NOMO-1 treated with dmso at 0.1 percent for 144 hours (cell line): Measurements from ENCODE around the gene CIAO3.
A peak's percentile ranks its signal among the peaks of the same experiment; 100 is the strongest.

Experiments
- DNase-seq: peaks from one replicate; lab custom pipeline; 2025; ENCODE audit not compliant: unreplicated experiment; lab: John Stamatoyannopoulos, UW

The CIAO3 gene

GRCh38 chr16:711548-712320 is 29.1 kb downstream of the CIAO3 start:
- DNase-seq, result peak; percentile 70

DNA sequence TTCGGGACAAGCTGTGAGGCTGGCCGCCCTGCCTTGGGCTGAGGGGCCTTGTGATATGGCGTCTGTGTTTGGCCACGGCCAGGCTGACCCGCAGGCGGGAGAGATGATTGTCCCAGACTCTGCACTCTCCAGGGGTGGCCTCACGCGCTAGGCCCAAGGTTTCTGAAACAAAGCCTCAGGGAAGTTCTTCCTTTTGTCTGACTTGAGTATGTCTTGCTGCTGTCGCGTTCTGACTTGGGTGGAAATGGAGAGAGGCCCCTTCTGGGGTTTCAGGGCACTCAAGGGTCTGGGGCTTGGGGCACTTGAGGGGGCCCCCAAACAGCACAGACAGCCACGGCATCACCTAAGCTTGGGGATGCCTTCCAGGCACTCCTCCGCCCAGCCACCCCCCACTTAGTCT is 29.7 kb downstream of the CIAO3 start:
- DNase-seq, result no peak

DNA sequence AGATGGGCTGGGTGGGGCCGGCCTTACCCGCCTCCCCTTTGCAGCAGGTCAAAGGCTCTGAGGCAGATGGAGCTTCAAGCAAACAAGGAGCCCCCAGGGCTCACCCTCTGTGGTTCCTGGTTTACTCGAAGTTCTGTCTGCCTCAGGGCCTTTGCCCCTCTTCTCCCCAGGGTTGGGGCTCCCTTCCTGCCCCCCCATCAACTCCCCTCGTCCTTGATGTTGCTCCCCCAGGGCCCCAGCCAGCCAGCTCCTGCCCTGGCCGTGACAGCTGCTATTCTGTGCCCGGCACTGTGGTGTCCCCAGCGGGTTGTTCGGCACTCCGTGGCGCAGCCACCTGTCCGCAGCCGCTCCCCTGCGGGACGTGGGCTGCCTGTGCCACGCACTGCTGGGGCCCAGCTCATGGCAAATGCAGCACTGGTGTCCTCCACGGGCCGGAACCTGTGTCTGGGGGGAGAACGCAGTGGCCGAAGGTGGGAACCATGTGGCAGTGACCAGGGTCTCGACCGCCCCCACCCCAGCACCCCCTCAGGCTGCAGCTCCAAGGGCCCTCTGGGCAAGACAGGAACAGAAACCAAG is 30.2 kb downstream of the CIAO3 start:
- no peak for DNase-seq

GRCh38 chr16:709566-710499 is 31.0 kb downstream of the CIAO3 start:
- DNase-seq, result no peak

GRCh38 chr16:708959-709358 is 31.8 kb downstream of the CIAO3 start:
- DNase-seq, result no peak

DNA sequence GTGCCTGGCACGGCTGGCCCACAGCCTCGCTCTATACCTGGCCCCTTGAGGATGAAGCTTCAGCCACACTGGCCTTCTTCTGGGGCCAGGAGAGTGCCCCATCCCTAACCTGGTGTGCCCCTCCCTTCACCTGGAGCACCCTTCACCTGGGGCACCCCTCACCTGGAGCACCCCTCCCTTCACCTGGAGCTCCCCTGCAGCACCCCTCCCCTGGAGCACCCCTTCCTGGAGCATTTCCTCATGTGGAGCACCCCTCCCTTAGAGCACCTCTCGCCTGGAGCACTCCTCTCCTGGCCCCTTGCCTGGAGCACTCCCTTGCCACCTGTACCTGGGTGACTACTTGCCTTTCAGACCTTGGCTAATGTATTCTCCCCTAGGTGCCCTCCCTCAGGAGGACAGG is 32.8 kb downstream of the CIAO3 start:
- no peak for DNase-seq

GRCh38 chr16:707062-707538 is 33.7 kb downstream of the CIAO3 start:
- no peak for DNase-seq

DNA sequence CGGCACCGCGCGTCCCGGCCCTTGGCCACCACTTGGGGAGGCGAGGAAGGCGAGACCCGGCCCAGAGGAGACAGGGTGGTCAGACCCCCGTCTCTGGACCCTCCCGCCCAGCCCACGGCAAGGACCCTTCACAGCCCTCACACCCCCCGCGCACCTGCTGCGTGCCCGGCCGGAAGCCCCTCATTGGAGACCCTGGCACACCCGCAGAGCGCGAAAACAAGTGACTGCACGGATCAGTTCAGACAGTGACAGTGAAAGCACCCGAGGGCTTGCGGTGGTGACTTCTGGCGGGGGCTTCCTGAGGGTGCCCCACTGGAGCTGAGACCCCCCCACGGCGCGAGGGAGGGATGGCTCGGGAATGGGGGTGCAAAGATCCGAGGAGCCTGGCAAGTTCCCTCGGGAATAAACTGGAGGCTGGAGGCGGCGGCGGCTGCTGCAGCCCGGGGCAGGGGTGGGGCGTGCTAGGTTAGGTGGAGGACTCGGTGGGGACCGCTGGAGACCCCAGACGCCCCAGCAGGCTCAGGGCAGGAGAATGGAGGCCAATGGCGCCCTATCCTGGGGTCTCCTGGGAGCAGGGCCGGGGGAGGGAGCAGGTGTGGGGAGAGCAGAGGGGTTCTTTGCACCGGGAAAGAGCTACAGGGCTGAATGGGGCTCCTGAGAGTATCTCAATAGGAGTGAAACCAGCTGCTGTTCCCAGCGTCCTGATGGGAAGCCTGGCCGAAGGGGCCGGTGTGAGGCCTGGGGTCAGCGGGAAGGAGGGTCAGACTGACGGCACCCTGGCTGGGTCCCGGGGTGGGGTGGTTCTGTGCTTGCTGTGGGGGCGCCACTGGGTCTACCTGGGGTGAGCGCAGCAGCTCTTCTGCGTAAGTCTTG is 34.4 kb downstream of the CIAO3 start:
- no peak for DNase-seq

GRCh38 chr16:705431-706188 is 35.2 kb downstream of the CIAO3 start, which contains the start of gene FBXL16:
Gene FBXL16 (minus strand): TSS chr16:705801. CDS start chr16:697405, 8,396 bp downstream.
- DNase-seq, result no peak

DNA sequence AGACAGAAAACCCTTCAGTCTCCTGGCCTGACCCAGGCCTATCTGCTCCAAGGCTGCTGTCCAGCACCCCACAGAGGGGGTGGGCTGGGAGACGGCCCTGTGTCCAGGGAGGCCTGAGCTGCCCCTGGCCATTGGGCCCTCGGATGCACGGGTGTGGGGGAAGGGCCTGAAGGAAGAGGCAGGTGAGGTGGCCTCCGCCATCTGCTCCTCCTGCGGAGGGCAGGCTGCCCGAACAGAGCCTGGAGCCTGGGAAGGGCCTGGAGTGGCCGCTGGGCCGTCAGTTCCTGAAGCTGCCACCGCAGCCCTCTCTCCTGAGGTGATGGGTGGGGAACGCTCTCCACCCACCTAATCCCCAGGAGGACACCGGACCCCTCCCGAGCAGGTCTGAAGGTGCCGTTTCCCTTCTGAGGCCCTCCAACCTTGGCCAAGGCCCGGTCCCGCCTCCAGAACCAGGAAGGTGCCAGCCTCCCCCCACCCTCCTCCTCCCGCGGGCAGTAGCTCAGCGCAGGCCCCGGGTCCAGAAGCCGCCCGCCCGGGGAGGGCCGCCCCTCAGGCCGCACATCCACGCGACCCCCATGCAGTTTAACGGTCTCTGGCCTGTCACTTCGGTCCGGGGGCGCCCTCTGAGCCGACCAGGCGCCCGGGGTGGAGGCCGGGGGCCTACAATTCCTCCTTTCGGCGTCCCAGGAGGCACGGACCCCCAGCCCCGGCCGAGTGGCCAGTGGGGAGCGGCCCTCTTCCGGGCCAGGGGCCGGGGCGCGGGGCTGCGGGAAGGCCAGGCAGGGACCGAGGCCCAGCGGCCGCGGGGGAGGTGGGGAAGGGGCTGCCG is 36.0 kb downstream of the CIAO3 start:
- no peak for DNase-seq

DNA sequence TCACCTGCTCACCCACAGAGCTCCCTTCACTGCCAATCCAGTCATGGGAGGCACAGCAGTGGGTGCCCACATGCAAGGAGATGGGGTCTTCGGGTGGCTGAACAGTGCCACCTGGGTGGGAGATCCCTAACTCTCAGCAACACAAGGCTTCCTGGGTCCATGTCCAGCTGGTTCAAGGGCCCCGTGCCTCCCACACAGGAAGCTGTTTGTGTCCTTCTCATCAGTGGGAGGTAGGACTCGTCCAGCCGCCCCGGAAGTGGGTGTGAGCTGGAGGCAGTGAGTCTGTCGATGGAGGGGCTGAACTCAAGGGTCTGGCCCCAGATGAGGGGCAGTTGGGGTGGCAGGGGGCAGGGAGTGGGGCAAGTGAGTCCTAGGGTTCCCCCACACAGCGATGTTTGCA is 36.8 kb downstream of the CIAO3 start:
- DNase-seq, result no peak

DNA sequence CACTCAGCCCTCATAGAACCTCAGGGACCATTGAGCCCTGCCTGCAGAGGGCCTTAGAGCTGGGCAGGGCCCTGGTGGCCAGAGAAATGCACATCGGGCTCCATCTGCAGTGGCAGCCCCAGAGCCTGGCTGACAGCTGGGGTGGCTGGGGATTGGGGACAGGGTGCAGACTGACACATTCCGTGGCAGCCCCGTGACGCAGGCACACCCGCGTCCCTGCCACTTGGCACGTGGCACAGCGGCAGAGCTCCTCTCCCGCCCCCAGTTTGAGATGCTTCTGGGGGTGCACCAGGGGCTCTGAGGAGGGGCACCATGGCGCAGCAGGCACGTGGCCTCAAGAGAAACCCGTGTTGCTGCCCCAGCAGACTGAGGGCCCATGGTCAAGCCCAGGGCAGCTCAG is 37.4 kb downstream of the CIAO3 start:
- DNase-seq, result no peak

GRCh38 chr16:702341-702740 is 38.5 kb downstream of the CIAO3 start:
- no peak for DNase-seq

DNA sequence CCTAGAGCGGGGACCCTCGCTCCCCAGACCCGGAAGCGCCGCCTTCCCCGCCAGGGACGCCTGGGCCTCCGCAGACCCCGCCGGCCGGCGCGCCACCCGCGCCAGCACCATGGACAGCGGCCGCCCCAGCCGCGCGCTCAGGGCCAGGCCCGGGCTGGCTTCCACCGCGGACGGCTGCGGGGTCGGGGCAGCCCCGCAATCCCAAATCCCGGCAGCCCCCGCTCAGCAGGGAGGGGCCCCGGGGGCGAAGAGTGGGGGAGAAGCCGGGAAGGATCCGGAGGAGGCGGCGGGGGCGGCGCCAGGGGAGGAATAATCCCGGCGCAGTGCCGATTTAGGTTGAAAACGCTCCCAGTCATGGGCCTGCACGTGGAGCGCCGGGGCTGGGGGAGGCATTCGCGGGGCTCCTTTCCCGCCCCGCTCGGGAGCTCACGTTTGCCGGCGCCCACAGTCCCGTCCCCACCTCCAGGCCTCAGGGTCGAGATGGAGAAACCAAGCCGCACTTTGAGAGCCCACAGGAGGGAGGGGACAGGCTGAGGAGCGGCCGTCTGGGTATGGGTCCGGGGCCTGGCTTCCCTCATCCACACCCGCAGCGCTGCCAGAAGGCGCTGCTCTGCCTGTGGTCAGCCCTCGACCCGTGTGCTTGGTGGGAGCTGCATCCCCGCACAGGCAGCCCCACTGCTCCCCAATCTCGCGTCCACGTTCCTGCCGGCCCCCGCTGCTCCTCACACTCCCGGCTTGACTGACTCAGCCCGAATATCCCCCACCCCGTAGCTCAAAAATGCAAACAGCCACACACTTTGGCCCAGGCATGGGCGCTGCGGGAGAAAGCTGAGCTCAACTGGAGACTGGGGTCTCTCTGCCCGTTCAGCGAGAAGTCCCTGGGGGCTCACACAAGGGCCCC is 39.9 kb downstream of the CIAO3 start:
- no peak for DNase-seq

DNA sequence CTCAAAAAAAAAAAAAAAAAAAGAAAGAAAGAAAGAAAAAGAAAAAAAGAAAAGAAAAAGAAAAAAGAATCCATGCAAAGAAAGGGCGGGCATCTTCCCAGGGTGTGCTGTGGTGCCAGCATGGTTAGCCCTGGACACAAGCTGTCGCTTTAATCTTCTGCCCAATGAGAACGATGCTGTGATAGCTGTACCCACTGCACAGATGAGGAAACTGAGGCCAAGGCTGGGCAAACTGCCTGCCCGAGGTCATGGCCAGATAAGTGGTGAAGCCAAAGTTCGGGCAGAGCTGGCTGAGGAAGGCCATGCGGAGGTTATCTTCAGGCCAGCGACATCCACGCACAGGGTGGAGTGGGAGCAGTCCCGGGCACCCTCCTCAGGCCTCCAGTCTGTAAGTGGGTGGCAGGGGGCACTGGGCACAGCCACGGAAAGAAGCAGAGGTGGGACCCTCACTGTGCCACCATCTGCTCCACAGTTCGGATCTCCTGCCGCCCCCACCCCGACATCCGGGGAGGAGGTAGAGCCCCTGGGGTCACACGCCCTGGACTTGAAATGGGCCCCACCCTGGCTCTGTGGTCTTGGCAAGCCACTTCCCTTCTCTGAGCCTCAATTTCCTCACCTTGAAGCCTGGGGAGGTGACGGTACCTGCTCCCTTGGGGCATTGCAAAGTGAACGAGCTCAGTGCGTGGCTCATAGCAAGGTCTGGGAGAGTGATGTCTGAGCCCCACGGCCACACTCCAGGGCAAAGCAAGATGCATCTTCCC is 41.7 kb downstream of the CIAO3 start:
- no peak for DNase-seq

DNA sequence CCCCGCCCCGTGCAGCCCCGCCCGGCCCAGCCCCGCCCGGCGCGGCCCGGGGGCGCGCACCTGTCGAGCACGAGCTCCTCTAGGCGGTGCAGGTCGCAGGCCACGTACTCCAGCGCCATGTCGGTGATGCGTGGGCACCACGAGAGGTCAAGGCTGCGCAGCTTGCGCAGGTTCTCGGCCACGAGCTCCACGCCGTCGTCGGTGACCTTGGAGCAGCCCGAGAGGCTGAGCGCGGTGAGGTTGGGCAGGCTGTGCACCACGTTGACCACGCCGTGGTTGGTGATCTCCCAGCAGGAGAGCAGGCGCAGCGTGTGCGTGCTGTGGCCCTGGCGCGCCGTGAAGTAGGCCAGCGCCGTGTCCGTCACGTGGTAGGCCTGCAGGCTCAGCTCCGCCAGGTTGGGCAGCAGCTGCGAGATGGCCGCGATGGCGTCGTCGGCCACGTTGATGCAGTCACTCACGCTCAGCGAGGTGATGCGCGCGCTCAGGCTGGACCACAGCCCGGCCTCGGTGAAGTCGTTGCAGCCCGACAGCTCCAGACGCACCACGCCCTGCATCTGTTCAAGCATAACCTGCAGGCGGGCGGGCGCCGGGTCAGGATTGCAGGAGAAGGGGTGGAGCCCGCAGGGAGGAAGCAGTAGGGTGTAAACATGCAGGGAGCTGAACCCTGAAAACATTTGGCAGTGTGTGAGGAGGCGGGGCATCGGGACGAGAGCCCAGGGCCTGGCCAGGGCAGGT is 45.3 kb downstream of the CIAO3 start:
- DNase-seq, result no peak
